Measurements from ENCODE around the gene VWA7. TPM values are rescaled to one million over a fixed set of nuclear protein-coding genes. Genes with fewer than 3 reads are reported as not detected.

The VWA7 gene
- polyA plus RNA-seq, 1 of the 3 experiments (the other 2 are of a cell fraction) = 0.56 TPM

DNA sequence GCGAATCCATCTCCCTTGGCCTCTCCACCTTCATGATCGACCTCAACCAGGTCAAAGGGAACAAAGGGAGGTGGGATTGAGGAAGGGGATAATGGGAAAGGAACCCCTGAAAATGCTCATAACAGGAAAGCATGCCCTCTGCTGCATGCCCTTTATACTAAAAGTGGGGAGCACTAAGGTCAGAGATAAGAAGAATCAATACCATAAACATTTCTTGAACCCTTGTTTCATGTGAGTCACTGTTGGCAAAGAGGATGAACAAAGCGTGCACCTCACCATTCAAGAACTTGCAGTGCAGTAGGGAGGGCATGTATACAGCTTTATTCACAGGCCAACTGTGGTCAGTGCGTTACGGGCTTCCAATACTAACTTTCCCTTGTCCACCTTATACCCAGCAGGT, 16.3 kb downstream of the VWA7 start:
- CTCF ChIA-PET = interaction anchor here (1.4 kb wide), 1 partner anchor 38 kb away, joined by 3 read pairs; no protein-coding TSS in a partner anchor
- no peak for DNase-seq
- Histone ChIP-seq H3F3A (replicated peaks; ENCODE audit: insufficient read depth) (peaks cover under 1% of the 10 kb centered on the region), H3K4me1 (ENCODE audit: control insufficient read depth in 1 of 2, insufficient read depth in 2 of 2, low read depth in 1 of 2, low read length in 1 of 2) (no peaks in the 10 kb centered on the region; a peak in 1 of 4 replicates), H3K9me2 (no peaks in the 10 kb centered on the region), H3K36me3 (replicated peaks in 1 of 2; ENCODE audit: control insufficient read depth in 1 of 2, insufficient read depth in 2 of 2, low read length in 1 of 2) (no peaks in the 10 kb centered on the region), H3K9ac (no peak overlapping the region), H3K27me3 (ENCODE audit: insufficient read depth) (no peaks in the 10 kb centered on the region), H3K27ac (ENCODE audit: low read depth in 2 of 2, low read length in 1 of 2) (no peak overlapping the region), H4K20me1 (ENCODE audit: insufficient read depth) (no peaks in the 10 kb centered on the region), H3K4me3 (ENCODE audit: low read depth in 2 of 2, low read length in 1 of 2) (no peak overlapping the region), H3K9me3 (no peaks in the 10 kb centered on the region), H3K79me2 (ENCODE audit: insufficient read depth) (no peaks in the 10 kb centered on the region), H3K4me2 (no peak overlapping the region), H2AFZ (ENCODE audit: low read depth) (no peak overlapping the region)
- POLR2A ChIA-PET = no interaction called here
- 90% methylated on average over 5 of the region's 5 CpGs for WGBS (ENCODE audit: low lambda C conversion rate)
- TF ChIP-seq RFX5 (IDR thresholded peaks at IDR 0.05; ENCODE audit: low read length) (no peak), SMC3 (IDR thresholded peaks at IDR 0.05; ENCODE audit: low read depth, low read length) (no peak), MEF2A (IDR thresholded peaks at IDR 0.05; ENCODE audit: borderline replicate concordance, low read depth) (no peak), TEAD4 (IDR thresholded peaks at IDR 0.05; ENCODE audit: borderline replicate concordance, insufficient read depth) (no peak), CHD2 (IDR thresholded peaks at IDR 0.05; ENCODE audit: low read length, partially characterized antibody) (no peak), NFIC (IDR thresholded peaks at IDR 0.05; ENCODE audit: borderline replicate concordance) (no peak), TCF12 (IDR thresholded peaks at IDR 0.05) (no peak), YY1 (IDR thresholded peaks at IDR 0.05; ENCODE audit: low read depth) (no peak), FOXJ3 (CRISPR knock-in tag; IDR thresholded peaks at IDR 0.05) (no peak), POLR2AphosphoS5 (IDR thresholded peaks at IDR 0.05; ENCODE audit: low read depth, low read length) (no peak)
- TF ChIP-seq, protein P1, sequence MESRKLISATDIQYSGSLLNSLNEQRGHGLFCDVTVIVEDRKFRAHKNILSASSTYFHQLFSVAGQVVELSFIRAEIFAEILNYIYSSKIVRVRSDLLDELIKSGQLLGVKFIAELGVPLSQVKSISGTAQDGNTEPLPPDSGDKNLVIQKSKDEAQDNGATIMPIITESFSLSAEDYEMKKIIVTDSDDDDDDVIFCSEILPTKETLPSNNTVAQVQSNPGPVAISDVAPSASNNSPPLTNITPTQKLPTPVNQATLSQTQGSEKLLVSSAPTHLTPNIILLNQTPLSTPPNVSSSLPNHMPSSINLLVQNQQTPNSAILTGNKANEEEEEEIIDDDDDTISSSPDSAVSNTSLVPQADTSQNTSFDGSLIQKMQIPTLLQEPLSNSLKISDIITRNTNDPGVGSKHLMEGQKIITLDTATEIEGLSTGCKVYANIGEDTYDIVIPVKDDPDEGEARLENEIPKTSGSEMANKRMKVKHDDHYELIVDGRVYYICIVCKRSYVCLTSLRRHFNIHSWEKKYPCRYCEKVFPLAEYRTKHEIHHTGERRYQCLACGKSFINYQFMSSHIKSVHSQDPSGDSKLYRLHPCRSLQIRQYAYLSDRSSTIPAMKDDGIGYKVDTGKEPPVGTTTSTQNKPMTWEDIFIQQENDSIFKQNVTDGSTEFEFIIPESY (IDR thresholded peaks at IDR 0.05; ENCODE audit: borderline replicate concordance, low read depth) = no peak

DNA sequence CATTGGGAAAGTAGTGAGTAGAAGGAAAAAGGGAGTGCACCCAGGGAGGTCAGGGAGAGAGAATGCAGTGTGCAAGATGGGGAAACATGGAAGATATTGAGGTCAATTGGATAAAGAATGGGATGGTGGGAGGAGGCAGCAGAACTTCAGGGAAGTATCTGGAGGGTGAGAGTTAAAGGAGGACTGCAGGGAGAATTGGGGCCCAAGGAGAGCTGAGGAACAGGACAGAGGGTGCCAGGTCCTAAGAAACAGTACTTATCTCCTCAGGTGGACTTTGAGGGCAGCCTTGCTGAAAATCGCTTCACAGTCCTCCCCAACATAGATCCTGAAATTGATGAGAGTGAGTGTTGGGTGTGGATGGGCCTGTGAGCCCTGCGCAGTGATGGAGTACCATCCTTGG, 18.8 kb downstream of the VWA7 start:
- H3K27ac ChIP-seq (ENCODE audit: low read depth in 2 of 2, low read length in 1 of 2) = no peak overlapping the region
- H4K20me1 ChIP-seq (ENCODE audit: insufficient read depth) = no peaks in the 10 kb centered on the region
- peaks cover 0 to under 1% of the 10 kb centered on the region in 2 experiments; a peak in 1 of 4 replicates for H3K4me1 ChIP-seq (ENCODE audit: control insufficient read depth in 1 of 2, insufficient read depth in 2 of 2, low read depth in 1 of 2, low read length in 1 of 2)
- no peak for TF ChIP-seq FOSL2 (IDR thresholded peaks at IDR 0.05; ENCODE audit: borderline replicate concordance, low read depth)
- TF ChIP-seq, protein P2, sequence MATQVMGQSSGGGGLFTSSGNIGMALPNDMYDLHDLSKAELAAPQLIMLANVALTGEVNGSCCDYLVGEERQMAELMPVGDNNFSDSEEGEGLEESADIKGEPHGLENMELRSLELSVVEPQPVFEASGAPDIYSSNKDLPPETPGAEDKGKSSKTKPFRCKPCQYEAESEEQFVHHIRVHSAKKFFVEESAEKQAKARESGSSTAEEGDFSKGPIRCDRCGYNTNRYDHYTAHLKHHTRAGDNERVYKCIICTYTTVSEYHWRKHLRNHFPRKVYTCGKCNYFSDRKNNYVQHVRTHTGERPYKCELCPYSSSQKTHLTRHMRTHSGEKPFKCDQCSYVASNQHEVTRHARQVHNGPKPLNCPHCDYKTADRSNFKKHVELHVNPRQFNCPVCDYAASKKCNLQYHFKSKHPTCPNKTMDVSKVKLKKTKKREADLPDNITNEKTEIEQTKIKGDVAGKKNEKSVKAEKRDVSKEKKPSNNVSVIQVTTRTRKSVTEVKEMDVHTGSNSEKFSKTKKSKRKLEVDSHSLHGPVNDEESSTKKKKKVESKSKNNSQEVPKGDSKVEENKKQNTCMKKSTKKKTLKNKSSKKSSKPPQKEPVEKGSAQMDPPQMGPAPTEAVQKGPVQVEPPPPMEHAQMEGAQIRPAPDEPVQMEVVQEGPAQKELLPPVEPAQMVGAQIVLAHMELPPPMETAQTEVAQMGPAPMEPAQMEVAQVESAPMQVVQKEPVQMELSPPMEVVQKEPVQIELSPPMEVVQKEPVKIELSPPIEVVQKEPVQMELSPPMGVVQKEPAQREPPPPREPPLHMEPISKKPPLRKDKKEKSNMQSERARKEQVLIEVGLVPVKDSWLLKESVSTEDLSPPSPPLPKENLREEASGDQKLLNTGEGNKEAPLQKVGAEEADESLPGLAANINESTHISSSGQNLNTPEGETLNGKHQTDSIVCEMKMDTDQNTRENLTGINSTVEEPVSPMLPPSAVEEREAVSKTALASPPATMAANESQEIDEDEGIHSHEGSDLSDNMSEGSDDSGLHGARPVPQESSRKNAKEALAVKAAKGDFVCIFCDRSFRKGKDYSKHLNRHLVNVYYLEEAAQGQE (IDR thresholded peaks at IDR 0.05; ENCODE audit: low read depth, low read length) = no peak
- no peak for TF ChIP-seq CHD2 (IDR thresholded peaks at IDR 0.05; ENCODE audit: low read length, partially characterized antibody)
- no peak for TF ChIP-seq EP300 (IDR thresholded peaks at IDR 0.05; ENCODE audit: borderline replicate concordance in 1 of 2, low read depth in 1 of 2, low read length in 1 of 2)
- no peak for TF ChIP-seq GATA2 (CRISPR knock-in tag; IDR thresholded peaks at IDR 0.05)
- no peak for TF ChIP-seq FOXM1 (IDR thresholded peaks at IDR 0.05; ENCODE audit: low read depth)
- no peak overlapping the region for H3K9ac ChIP-seq
- no peaks in the 10 kb centered on the region for H3K79me2 ChIP-seq (ENCODE audit: insufficient read depth)
- H3K4me3 ChIP-seq (ENCODE audit: low read depth in 2 of 2, low read length in 1 of 2) = no peak overlapping the region
- H3K9me3 ChIP-seq = no peaks in the 10 kb centered on the region
- 100% methylated on average over 2 of the region's 2 CpGs for WGBS (ENCODE audit: low lambda C conversion rate)
- peaks cover 6% of the 10 kb centered on the region for H3F3A ChIP-seq (replicated peaks; ENCODE audit: insufficient read depth)
- H3K4me2 ChIP-seq = no peak overlapping the region
- H3K27me3 ChIP-seq (ENCODE audit: insufficient read depth) = no peaks in the 10 kb centered on the region
- ChIA-PET CTCF (interaction anchor here (1.5 kb wide), 1 partner anchor 33 kb away, joined by 5 read pairs; no protein-coding TSS in a partner anchor), POLR2A (interaction anchor here (2.3 kb wide), 1 partner anchor 11 kb away, joined by 6 read pairs; no protein-coding TSS in a partner anchor)
- no peak overlapping the region for H2AFZ ChIP-seq (ENCODE audit: low read depth)
- H3K36me3 ChIP-seq (replicated peaks in 1 of 2; ENCODE audit: control insufficient read depth in 1 of 2, insufficient read depth in 2 of 2, low read length in 1 of 2) = no peaks in the 10 kb centered on the region
- no peaks in the 10 kb centered on the region for H3K9me2 ChIP-seq
- DNase-seq = no peak

Data from SK-N-SH (cell line).